Superior temporal gyrus (tissue), 1 donor: ENCODE results near the gene ZNF532.

Source experiments
- DNase-seq: peaks from one replicate; pipeline ENCODE4 v3.0.0-alpha.2; 2016; ENCODE audit errors: extremely low spot score

ZNF532 gene

GRCh38 chr18:58970943-58971790 is 106.5 kb downstream of the ZNF532 start:
- DNase-seq, result no peak

- DNase-seq, result no peak
Observed at GRCh38 chr18:58975296-58975695, 110.6 kb downstream of the ZNF532 start.

GRCh38 chr18:58975781-58976180 is 111.1 kb downstream of the ZNF532 start:
- DNase-seq, result no peak

GRCh38 chr18:58977223-58977622 is 112.5 kb downstream of the ZNF532 start:
- no peak for DNase-seq

- no peak for DNase-seq
Observed at GRCh38 chr18:58977801-58978200, 113.1 kb downstream of the ZNF532 start.

GRCh38 chr18:58978916-58979315 is 114.2 kb downstream of the ZNF532 start:
- DNase-seq, result no peak

GRCh38 chr18:58979615-58980014 is 114.9 kb downstream of the ZNF532 start:
- DNase-seq, result no peak

GRCh38 chr18:58980991-58981390 is 116.3 kb downstream of the ZNF532 start:
- DNase-seq, result no peak

GRCh38 chr18:58983260-58984155 is 118.8 kb downstream of the ZNF532 start:
- DNase-seq, result no peak

- DNase-seq, result no peak
Observed at GRCh38 chr18:58988600-58988999, 123.9 kb downstream of the ZNF532 start.

- DNase-seq, result no peak
Observed at GRCh38 chr18:58989184-58989759, 124.6 kb downstream of the ZNF532 start.

GRCh38 chr18:58990720-58991119 is 126.0 kb downstream of the ZNF532 start:
- DNase-seq, result no peak

- no peak for DNase-seq
Observed at GRCh38 chr18:58991167-58991798, 126.6 kb downstream of the ZNF532 start.

- DNase-seq, result no peak
Observed at GRCh38 chr18:58992301-58993231, 127.9 kb downstream of the ZNF532 start.

GRCh38 chr18:58993260-58993659 is 128.6 kb downstream of the ZNF532 start:
- no peak for DNase-seq

- DNase-seq, result no peak
Observed at GRCh38 chr18:58995663-58996062, 131.0 kb downstream of the ZNF532 start.

GRCh38 chr18:58996131-58996641 is 131.5 kb downstream of the ZNF532 start:
- DNase-seq, result no peak

GRCh38 chr18:58996696-58997095 is 132.0 kb downstream of the ZNF532 start:
- DNase-seq, result no peak

GRCh38 chr18:58997811-58998337 is 133.2 kb downstream of the ZNF532 start:
- DNase-seq, result no peak
